HuH-7.5 (cell line): Measurements from ENCODE around the gene ZNF324B.
A peak's percentile ranks its signal among the peaks of the same experiment; 100 is the strongest.
"Not testable (repeated sequence)": the region's sequence is repeated elsewhere in the genome, so short reads cannot be mapped to it uniquely, and the experiment has no call there.

ENCODE experiments used
- DNase-seq: peaks from one replicate; pipeline ENCODE4 v3.0.0; 2011; ENCODE audit warnings: low spot score

ZNF324B gene

GRCh38 chr19:58451358-58452101, at the start of gene ZNF324B:
TSS of gene ZNF324B (plus strand) at chr19:58451622. CDS start at chr19:58453702, 2,080 bp downstream.
- peak; percentile 97 for DNase-seq

- DNase-seq = peak; percentile 10
These were observed 49.5 kb upstream of the ZNF324B start for GRCh38 chr19:58401840-58402421.

GRCh38 chr19:58403920-58404478, 47.4 kb upstream of the ZNF324B start:
- DNase-seq = not testable (repeated sequence)

GRCh38 chr19:58406818-58407657, 44.4 kb upstream of the ZNF324B start:
- DNase-seq = no peak

GRCh38 chr19:58407658-58408151, 43.7 kb upstream of the ZNF324B start:
- DNase-seq = peak; percentile 43

- DNase-seq = peak; percentile 93
These were observed 43.0 kb upstream of the ZNF324B start, which contains the start of gene ZNF584 for GRCh38 chr19:58408152-58409009. TSS of gene ZNF584 (plus strand) at chr19:58408649. CDS start at chr19:58409148, 499 bp downstream.

GRCh38 chr19:58409010-58409790, 42.2 kb upstream of the ZNF324B start:
- peak; percentile 52 for DNase-seq

GRCh38 chr19:58416604-58417003, 34.8 kb upstream of the ZNF324B start:
- no peak for DNase-seq

GRCh38 chr19:58417071-58417470, 34.4 kb upstream of the ZNF324B start:
- DNase-seq = no peak

- no peak for DNase-seq
These were observed 22.8 kb upstream of the ZNF324B start for GRCh38 chr19:58428617-58429016.

- DNase-seq = no peak
These were observed 21.7 kb upstream of the ZNF324B start for GRCh38 chr19:58429745-58430144.

GRCh38 chr19:58434217-58434616, 17.2 kb upstream of the ZNF324B start:
- DNase-seq = no peak

- DNase-seq = no peak
These were observed 11.6 kb upstream of the ZNF324B start, which contains the start of gene ZNF132 for GRCh38 chr19:58439576-58440554. TSS of gene ZNF132 (minus strand) at chr19:58440153. CDS start at chr19:58439821, 332 bp downstream.

GRCh38 chr19:58440556-58440955, 10.9 kb upstream of the ZNF324B start:
- DNase-seq = no peak

- DNase-seq = not testable (repeated sequence)
These were observed 8.4 kb upstream of the ZNF324B start for GRCh38 chr19:58442986-58443385.

GRCh38 chr19:58448860-58449259, 2.6 kb upstream of the ZNF324B start:
- DNase-seq = not testable (repeated sequence)

GRCh38 chr19:58449980-58450379, 1.4 kb upstream of the ZNF324B start:
- not testable (repeated sequence) for DNase-seq

- DNase-seq = no peak
These were observed 515 bp upstream of the ZNF324B start for GRCh38 chr19:58450856-58451357.

- DNase-seq = no peak
These were observed 2.3 kb downstream of the ZNF324B start for GRCh38 chr19:58453743-58454142.
